ENCODE data around the gene ZNF500.

Gene ZNF500

GRCh38 chr16:4796982-4797804 is 30.2 kb upstream of the ZNF500 start:
- Histone ChIP-seq H3K36me3 (ENCODE audit: control insufficient read depth, insufficient read depth, low read length) (peaks cover 5% of the 10 kb centered on the region), H3K4me3 (ENCODE audit: insufficient read depth, low read depth, low read length) (no peak overlapping the region), H3K27me3 (ENCODE audit: control insufficient read depth, insufficient read depth, low read length, poor library complexity, severe bottlenecking) (no peaks in the 10 kb centered on the region), H3K27ac (ENCODE audit: insufficient read depth, low read depth, low read length, poor library complexity, severe bottlenecking) (no peak overlapping the region), H3K9me3 (ENCODE audit: control insufficient read depth, low read length) (no peaks in the 10 kb centered on the region), H3K4me1 (ENCODE audit: control insufficient read depth, insufficient read depth, low read length) (no peaks in the 10 kb centered on the region)
- WGBS, 2 experiments, result 91 to 94% methylated on average over 19 to 21 of the region's 21 CpGs

DNA sequence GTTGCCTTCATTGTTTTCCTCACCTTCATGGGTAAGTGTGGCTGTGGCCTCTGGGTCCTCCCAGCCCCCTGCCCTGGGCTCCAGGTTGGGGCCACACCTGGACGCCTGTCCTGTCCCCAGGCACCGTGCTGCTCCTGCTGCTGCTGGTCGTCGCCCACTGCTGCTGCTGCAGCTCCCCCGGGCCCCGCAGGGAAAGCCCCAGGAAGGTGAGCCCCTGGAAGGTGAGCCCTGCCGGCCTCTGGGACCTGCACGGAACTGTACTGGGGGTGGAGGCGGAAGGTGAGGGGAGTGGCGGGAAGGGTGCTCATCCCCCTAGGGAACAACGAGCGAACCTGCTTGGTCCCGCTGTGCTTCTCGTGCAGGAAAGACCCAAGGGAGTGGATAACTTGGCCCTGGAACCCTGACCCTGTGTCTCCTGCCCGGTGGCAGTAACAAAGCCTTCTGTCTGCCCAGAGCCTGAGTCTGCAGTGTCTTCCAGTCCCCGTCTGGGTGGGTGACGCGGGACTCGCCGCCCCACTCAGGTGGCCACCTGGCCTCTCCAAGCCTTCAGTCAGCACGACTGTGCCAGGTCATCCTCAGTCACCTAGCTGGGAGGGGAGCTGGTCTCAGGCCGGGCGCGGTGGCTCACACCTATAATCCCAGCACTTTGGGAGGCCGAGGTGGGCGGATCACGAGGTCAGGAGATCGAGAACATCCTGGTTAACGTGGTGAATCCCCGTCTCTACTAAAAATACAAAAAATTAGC is 29.0 kb upstream of the ZNF500 start:
- 90 to 92% methylated on average over 30 of the region's 30 CpGs for WGBS, 2 experiments
- no peaks in the 10 kb centered on the region for H3K27me3 ChIP-seq (ENCODE audit: control insufficient read depth, insufficient read depth, low read length, poor library complexity, severe bottlenecking)
- no peak overlapping the region for H3K4me3 ChIP-seq (ENCODE audit: insufficient read depth, low read depth, low read length)
- peaks cover 5% of the 10 kb centered on the region for H3K36me3 ChIP-seq (ENCODE audit: control insufficient read depth, insufficient read depth, low read length)
- no peak overlapping the region for H3K27ac ChIP-seq (ENCODE audit: insufficient read depth, low read depth, low read length, poor library complexity, severe bottlenecking)
- H3K9me3 ChIP-seq (ENCODE audit: control insufficient read depth, low read length), result no peaks in the 10 kb centered on the region
- no peaks in the 10 kb centered on the region for H3K4me1 ChIP-seq (ENCODE audit: control insufficient read depth, insufficient read depth, low read length)

- Histone ChIP-seq H3K9me3 (ENCODE audit: control insufficient read depth, low read length) (no peaks in the 10 kb centered on the region), H3K4me1 (ENCODE audit: control insufficient read depth, insufficient read depth, low read length) (no peaks in the 10 kb centered on the region), H3K27ac (ENCODE audit: insufficient read depth, low read depth, low read length, poor library complexity, severe bottlenecking) (no peak within 1 kb of the TSS), H3K36me3 (ENCODE audit: control insufficient read depth, insufficient read depth, low read length) (peaks cover 5% of the 10 kb centered on the region), H3K4me3 (ENCODE audit: insufficient read depth, low read depth, low read length) (no peak within 1 kb of the TSS), H3K27me3 (ENCODE audit: control insufficient read depth, insufficient read depth, low read length, poor library complexity, severe bottlenecking) (no peaks in the 10 kb centered on the region)
- WGBS, 2 experiments, result 90 to 92% methylated on average over 14 of the region's 14 CpGs
These were observed 28.3 kb upstream of the ZNF500 start, which contains the start of gene SMIM22 for GRCh38 chr16:4795181-4795827. SMIM22 (plus strand) TSS chr16:4795369; CDS start chr16:4795735, 366 bp downstream.

- WGBS, 2 experiments, result 83 to 86% methylated on average over 13 of the region's 13 CpGs
- H3K4me3 ChIP-seq (ENCODE audit: insufficient read depth, low read depth, low read length), result no peak overlapping the region
These were observed 26.1 kb upstream of the ZNF500 start for GRCh38 chr16:4792951-4793513.

GRCh38 chr16:4790871-4791270 is 23.9 kb upstream of the ZNF500 start:
- WGBS, 2 experiments, result 90 to 91% methylated on average over 10 of the region's 10 CpGs

More at GRCh38 chr16:4792951-4793513, 26.1 kb upstream of the ZNF500 start:
- Histone ChIP-seq H3K36me3 (ENCODE audit: control insufficient read depth, insufficient read depth, low read length) (no peaks in the 10 kb centered on the region), H3K4me1 (ENCODE audit: control insufficient read depth, insufficient read depth, low read length) (peaks cover 2% of the 10 kb centered on the region), H3K27ac (ENCODE audit: insufficient read depth, low read depth, low read length, poor library complexity, severe bottlenecking) (no peak overlapping the region), H3K27me3 (ENCODE audit: control insufficient read depth, insufficient read depth, low read length, poor library complexity, severe bottlenecking) (no peaks in the 10 kb centered on the region), H3K9me3 (ENCODE audit: control insufficient read depth, low read length) (no peaks in the 10 kb centered on the region)

GRCh38 chr16:4790261-4790660 is 23.3 kb upstream of the ZNF500 start:
- Histone ChIP-seq H3K9me3 (ENCODE audit: control insufficient read depth, low read length) (no peaks in the 10 kb centered on the region), H3K36me3 (ENCODE audit: control insufficient read depth, insufficient read depth, low read length) (no peaks in the 10 kb centered on the region), H3K4me1 (ENCODE audit: control insufficient read depth, insufficient read depth, low read length) (peaks cover 6% of the 10 kb centered on the region), H3K27me3 (ENCODE audit: control insufficient read depth, insufficient read depth, low read length, poor library complexity, severe bottlenecking) (no peaks in the 10 kb centered on the region), H3K4me3 (ENCODE audit: insufficient read depth, low read depth, low read length) (no peak overlapping the region), H3K27ac (ENCODE audit: insufficient read depth, low read depth, low read length, poor library complexity, severe bottlenecking) (no peak overlapping the region)
- WGBS, 2 experiments, result 87 to 92% methylated on average over 10 of the region's 10 CpGs

More at GRCh38 chr16:4790871-4791270, 23.9 kb upstream of the ZNF500 start:
- H3K4me1 ChIP-seq (ENCODE audit: control insufficient read depth, insufficient read depth, low read length), result peaks cover 6% of the 10 kb centered on the region
- no peaks in the 10 kb centered on the region for H3K27me3 ChIP-seq (ENCODE audit: control insufficient read depth, insufficient read depth, low read length, poor library complexity, severe bottlenecking)
- no peaks in the 10 kb centered on the region for H3K36me3 ChIP-seq (ENCODE audit: control insufficient read depth, insufficient read depth, low read length)
- no peaks in the 10 kb centered on the region for H3K9me3 ChIP-seq (ENCODE audit: control insufficient read depth, low read length)
- H3K4me3 ChIP-seq (ENCODE audit: insufficient read depth, low read depth, low read length), result no peak overlapping the region
- no peak overlapping the region for H3K27ac ChIP-seq (ENCODE audit: insufficient read depth, low read depth, low read length, poor library complexity, severe bottlenecking)

DNA sequence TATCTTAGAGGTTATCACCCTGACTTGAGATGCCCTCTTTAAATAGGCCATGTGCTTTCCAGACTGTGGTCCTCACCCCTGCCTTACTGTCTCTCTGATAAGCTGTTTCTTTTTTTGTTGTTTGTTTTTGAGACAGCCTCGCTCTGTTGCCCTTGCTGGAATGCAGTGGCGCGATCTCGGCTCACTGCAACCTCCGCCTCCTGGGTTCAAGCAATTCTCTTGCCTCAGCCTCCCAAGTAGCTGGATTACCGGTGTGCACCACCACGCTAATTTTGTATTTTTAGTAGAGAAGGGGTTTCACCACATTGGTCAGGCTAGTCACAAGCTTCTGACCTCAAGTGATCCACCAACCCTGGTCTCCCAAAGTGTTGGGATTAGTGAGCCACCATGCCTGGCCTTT is 21.9 kb upstream of the ZNF500 start:
- H3K4me1 ChIP-seq (ENCODE audit: control insufficient read depth, insufficient read depth, low read length), result peaks cover 6% of the 10 kb centered on the region
- no peaks in the 10 kb centered on the region for H3K9me3 ChIP-seq (ENCODE audit: control insufficient read depth, low read length)
- no peak overlapping the region for H3K4me3 ChIP-seq (ENCODE audit: insufficient read depth, low read depth, low read length)
- no peak overlapping the region for H3K27ac ChIP-seq (ENCODE audit: insufficient read depth, low read depth, low read length, poor library complexity, severe bottlenecking)
- 94% methylated on average over 7 of the region's 7 CpGs for WGBS, 2 experiments
- H3K36me3 ChIP-seq (ENCODE audit: control insufficient read depth, insufficient read depth, low read length), result no peaks in the 10 kb centered on the region
- no peaks in the 10 kb centered on the region for H3K27me3 ChIP-seq (ENCODE audit: control insufficient read depth, insufficient read depth, low read length, poor library complexity, severe bottlenecking)

GRCh38 chr16:4788489-4788889 is 21.5 kb upstream of the ZNF500 start:
- H3K9me3 ChIP-seq (ENCODE audit: control insufficient read depth, low read length), result no peaks in the 10 kb centered on the region
- H3K4me3 ChIP-seq (ENCODE audit: insufficient read depth, low read depth, low read length), result no peak overlapping the region
- WGBS, 2 experiments, result 89 to 92% methylated on average over 9 of the region's 9 CpGs
- H3K27ac ChIP-seq (ENCODE audit: insufficient read depth, low read depth, low read length, poor library complexity, severe bottlenecking), result no peak overlapping the region
- no peaks in the 10 kb centered on the region for H3K27me3 ChIP-seq (ENCODE audit: control insufficient read depth, insufficient read depth, low read length, poor library complexity, severe bottlenecking)
- peaks cover 6% of the 10 kb centered on the region for H3K4me1 ChIP-seq (ENCODE audit: control insufficient read depth, insufficient read depth, low read length)
- H3K36me3 ChIP-seq (ENCODE audit: control insufficient read depth, insufficient read depth, low read length), result no peaks in the 10 kb centered on the region

- H3K4me3 ChIP-seq (ENCODE audit: insufficient read depth, low read depth, low read length), result no peak within 1 kb of the TSS
- H3K36me3 ChIP-seq (ENCODE audit: control insufficient read depth, insufficient read depth, low read length), result no peaks in the 10 kb centered on the region
- H3K27ac ChIP-seq (ENCODE audit: insufficient read depth, low read depth, low read length, poor library complexity, severe bottlenecking), result no peak within 1 kb of the TSS
- H3K4me1 ChIP-seq (ENCODE audit: control insufficient read depth, insufficient read depth, low read length), result peaks cover 6% of the 10 kb centered on the region
- WGBS, 2 experiments, result 81% methylated on average over 14 of the region's 14 CpGs
- no peaks in the 10 kb centered on the region for H3K27me3 ChIP-seq (ENCODE audit: control insufficient read depth, insufficient read depth, low read length, poor library complexity, severe bottlenecking)
- H3K9me3 ChIP-seq (ENCODE audit: control insufficient read depth, low read length), result no peaks in the 10 kb centered on the region
These were observed 20.9 kb upstream of the ZNF500 start, which contains the start of gene SEPTIN12 for GRCh38 chr16:4787627-4788482. SEPTIN12 (minus strand) TSS chr16:4788345; CDS start chr16:4787645, 700 bp downstream.
